GM12891 (cell line): Measurements from ENCODE around the gene PDRG1.
A peak's percentile ranks its signal among the peaks of the same experiment; 100 is the strongest.
"Not testable (repeated sequence)": the region's sequence is repeated elsewhere in the genome, so short reads cannot be mapped to it uniquely, and the experiment has no call there.

Experiments used
- DNase-seq: peaks from one replicate; pipeline ENCODE4 v3.0.0; 2011; ENCODE audit warnings: low spot score; ENCODE audit not compliant: insufficient read length
- FAIRE-seq: peaks from 2 replicates; lab custom pipeline; 2011; peaks lifted over from hg19 to GRCh38; lab: Jason Lieb, UNC
- PAX5 ChIP-seq: IDR thresholded peaks from 2 replicates; pipeline ENCODE4 v1.6.1; 2011; ENCODE audit warnings: low read length, moderate library complexity, mild to moderate bottlenecking; ENCODE audit not compliant: insufficient read depth, severe bottlenecking
- POLR2A ChIP-seq: IDR thresholded peaks from 2 replicates; pipeline ENCODE4 v1.6.1; 2011; ENCODE audit warnings: low read depth, low read length, control low read depth
- POLR2AphosphoS5 ChIP-seq: IDR thresholded peaks from 2 replicates; pipeline ENCODE4 v1.6.1; 2011; ENCODE audit warnings: low read depth, low read length, control low read depth
- POU2F2 ChIP-seq: IDR thresholded peaks from 2 replicates; pipeline ENCODE4 v1.6.1; 2011; ENCODE audit warnings: low read depth, mild to moderate bottlenecking, control low read depth, low read length, moderate library complexity
- SPI1 ChIP-seq: IDR thresholded peaks from 2 replicates; pipeline ENCODE4 v1.6.1; 2011; ENCODE audit warnings: low read depth, low read length, control low read depth
- TAF1 ChIP-seq: IDR thresholded peaks from 2 replicates; pipeline ENCODE4 v1.6.1; 2011; ENCODE audit warnings: low read depth, low read length, control low read depth

The PDRG1 gene

DNA sequence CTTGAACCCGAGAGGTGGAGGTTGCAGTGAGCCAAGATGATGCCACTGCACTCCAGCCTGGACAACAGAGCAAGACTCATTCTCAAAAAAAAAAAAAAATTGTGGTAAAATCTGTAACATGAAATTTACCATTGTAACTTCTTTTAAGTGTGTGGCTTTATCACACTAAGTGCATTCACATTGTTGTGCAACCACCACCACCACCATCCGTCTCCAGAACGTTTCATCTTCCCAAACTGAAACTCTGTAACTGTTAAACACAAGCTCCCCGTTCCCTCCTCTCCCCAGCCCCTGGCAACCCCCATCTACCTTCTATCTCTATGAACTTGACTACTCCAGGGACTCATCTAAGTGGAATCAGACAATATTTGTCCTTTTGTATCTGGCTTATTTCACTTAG lies 29.7 kb downstream of the PDRG1 start:
- TF ChIP-seq POLR2AphosphoS5 (no peak), POU2F2 (no peak), POLR2A (no peak), TAF1 (no peak), PAX5 (no peak)
- FAIRE-seq (no peak), DNase-seq (no peak)

DNA sequence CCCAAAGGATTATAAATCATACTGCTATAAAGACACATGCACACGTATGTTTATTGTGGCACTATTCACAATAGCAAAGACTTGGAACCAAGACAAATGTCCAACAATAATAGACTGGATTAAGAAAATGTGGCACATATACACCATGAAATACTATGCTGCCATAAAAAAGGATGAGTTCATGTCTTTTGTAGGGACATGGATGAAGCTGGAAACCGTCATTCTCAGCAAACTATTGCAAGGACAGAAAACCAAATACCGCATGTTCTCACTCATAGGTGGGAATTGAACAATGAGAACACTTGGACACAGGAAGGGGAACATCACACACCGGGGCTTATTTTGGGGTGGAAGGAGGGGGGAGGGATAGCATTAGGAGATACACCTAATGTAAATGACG lies 30.4 kb downstream of the PDRG1 start:
- not testable (repeated sequence) for DNase-seq, FAIRE-seq

- TF ChIP-seq POU2F2 (no peak), POLR2A (no peak), SPI1 (no peak), TAF1 (no peak), PAX5 (no peak), POLR2AphosphoS5 (no peak)
- no peak for DNase-seq
- FAIRE-seq: no peak
Measured at GRCh38 chr20:31920275-31920855, 31.5 kb downstream of the PDRG1 start.

- no peak for FAIRE-seq
- DNase-seq: no peak
- no peak for TF ChIP-seq POLR2AphosphoS5
- TF ChIP-seq SPI1: no peak
- TF ChIP-seq POU2F2: no peak
- no peak for TF ChIP-seq POLR2A
- no peak for TF ChIP-seq TAF1
- TF ChIP-seq PAX5: no peak
Measured at GRCh38 chr20:31919410-31920155, 32.3 kb downstream of the PDRG1 start.

DNA sequence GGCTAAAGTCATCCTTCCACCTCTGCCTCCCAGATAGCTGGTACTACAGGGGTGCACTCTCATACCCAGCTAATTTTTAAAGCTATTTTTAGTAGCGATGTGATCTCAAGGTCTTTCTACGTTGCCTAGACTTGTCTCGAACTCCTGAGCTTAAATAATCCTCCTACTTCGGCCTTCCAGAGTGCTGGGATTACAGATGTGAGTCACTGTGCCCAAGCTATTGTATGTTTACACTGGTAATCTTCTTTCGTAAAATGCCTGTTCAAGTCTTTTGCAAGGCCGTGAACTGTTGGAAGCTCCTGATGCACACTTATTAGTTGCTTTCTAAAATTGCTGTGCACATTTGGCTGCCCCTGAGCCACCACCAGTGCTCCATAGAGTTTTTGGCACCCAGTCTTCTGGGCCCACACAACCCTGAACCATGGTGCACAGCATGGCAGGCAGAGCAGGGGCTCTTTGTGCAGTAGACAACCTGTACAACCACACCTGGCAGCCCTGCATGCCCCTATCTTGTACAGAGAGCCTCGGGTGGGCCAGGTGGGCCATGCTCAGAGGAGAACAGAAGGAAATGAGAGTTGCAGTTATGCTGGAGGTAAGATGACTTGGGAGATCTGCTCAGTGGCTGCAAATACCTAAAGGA lies 33.3 kb downstream of the PDRG1 start:
- TF ChIP-seq TAF1 (no peak), POLR2AphosphoS5 (no peak), PAX5 (no peak), POLR2A (no peak), POU2F2 (no peak), SPI1 (no peak)
- DNase-seq (no peak), FAIRE-seq (no peak)

- peak; percentile 78 for TF ChIP-seq SPI1
- DNase-seq, FAIRE-seq: not testable (repeated sequence)
Measured at GRCh38 chr20:31917962-31918412, 33.9 kb downstream of the PDRG1 start.

GRCh38 chr20:31916708-31917107 lies 35.1 kb downstream of the PDRG1 start:
- DNase-seq: no peak
- no peak for FAIRE-seq
- TF ChIP-seq POU2F2: no peak
- TF ChIP-seq SPI1: no peak
- TF ChIP-seq PAX5: no peak
- TF ChIP-seq POLR2A: no peak
- TF ChIP-seq TAF1: no peak
- TF ChIP-seq POLR2AphosphoS5: no peak

GRCh38 chr20:31915491-31916280 lies 36.2 kb downstream of the PDRG1 start:
- TF ChIP-seq POU2F2 (no peak), PAX5 (no peak), POLR2AphosphoS5 (no peak), POLR2A (no peak)
- DNase-seq: no peak
- FAIRE-seq: no peak

- DNase-seq (no peak), FAIRE-seq (no peak)
- TF ChIP-seq POLR2AphosphoS5 (no peak), POLR2A (no peak), SPI1 (no peak), PAX5 (no peak), TAF1 (no peak), POU2F2 (no peak)
Measured at GRCh38 chr20:31914170-31914569, 37.7 kb downstream of the PDRG1 start.
